NB4 (cell line): ENCODE results near the gene DNMT1.

ENCODE experiments used
- CTCF ChIP-seq: IDR thresholded peaks from one replicate; pipeline ENCODE4 v1.5.1; 2012; ENCODE audit warnings: low read depth, low read length
- MAX ChIP-seq: IDR thresholded peaks from 2 replicates; pipeline ENCODE4 v1.6.1; 2011; ENCODE audit warnings: low read depth, low read length
- POLR2A ChIP-seq: IDR thresholded peaks from 2 replicates; pipeline ENCODE4 v1.6.1; 2011; ENCODE audit warnings: mild to moderate bottlenecking; ENCODE audit not compliant: insufficient read length; ENCODE audit errors: extremely low read depth

GRCh38 chr19:10105509-10106099, 89.1 kb downstream of the DNMT1 start:
- TF ChIP-seq POLR2A: no peak
- TF ChIP-seq CTCF: no peak
- TF ChIP-seq MAX: no peak
